ENCODE data around the gene ERCC2.
"Not testable (repeated sequence)": the region's sequence is repeated elsewhere in the genome, so short reads cannot be mapped to it uniquely, and the experiment has no call there.

The ERCC2 gene

GRCh38 chr19:45352914-45353796, 17.2 kb downstream of the ERCC2 start:
- DNase-seq: no peak

- no peak for DNase-seq
These were observed 17.9 kb downstream of the ERCC2 start for GRCh38 chr19:45352471-45352870.

GRCh38 chr19:45352062-45352461, 18.3 kb downstream of the ERCC2 start:
- DNase-seq: no peak

- no peak for DNase-seq
These were observed 18.9 kb downstream of the ERCC2 start for GRCh38 chr19:45351401-45351952.

- no peak for DNase-seq
These were observed 19.8 kb downstream of the ERCC2 start for GRCh38 chr19:45350477-45351058.

- no peak for DNase-seq
These were observed 20.9 kb downstream of the ERCC2 start for GRCh38 chr19:45349430-45349941.

GRCh38 chr19:45349126-45349415, 21.3 kb downstream of the ERCC2 start:
- no peak for DNase-seq

- no peak for DNase-seq
These were observed 21.8 kb downstream of the ERCC2 start for GRCh38 chr19:45348367-45349125.

- no peak for DNase-seq
These were observed 22.6 kb downstream of the ERCC2 start for GRCh38 chr19:45347570-45348366.

- DNase-seq: no peak
These were observed 23.9 kb downstream of the ERCC2 start for GRCh38 chr19:45346449-45346848.

- DNase-seq: no peak
These were observed 24.9 kb downstream of the ERCC2 start for GRCh38 chr19:45345506-45345860.

- DNase-seq: no peak
These were observed 25.5 kb downstream of the ERCC2 start for GRCh38 chr19:45344621-45345505.

GRCh38 chr19:45342911-45343310, 27.5 kb downstream of the ERCC2 start:
- no peak for DNase-seq

GRCh38 chr19:45340899-45341453, 29.4 kb downstream of the ERCC2 start:
- no peak for DNase-seq

- no peak for DNase-seq
These were observed 30.0 kb downstream of the ERCC2 start, which contains the start of gene KLC3 for GRCh38 chr19:45340232-45340898. TSS of gene KLC3 (plus strand) at chr19:45340750. CDS start at chr19:45345542, 4,792 bp downstream.

- no peak for DNase-seq
These were observed 30.7 kb downstream of the ERCC2 start for GRCh38 chr19:45339629-45340028.

- DNase-seq: no peak
These were observed 33.6 kb downstream of the ERCC2 start for GRCh38 chr19:45336696-45337251.

- DNase-seq: not testable (repeated sequence)
These were observed 35.5 kb downstream of the ERCC2 start for GRCh38 chr19:45334881-45335280.

- no peak for DNase-seq
These were observed 36.6 kb downstream of the ERCC2 start for GRCh38 chr19:45333609-45334303.

- peak; percentile 90 for DNase-seq
These were observed 39.0 kb downstream of the ERCC2 start for GRCh38 chr19:45331411-45331810.
